ENCODE data around the gene MAPT.

The MAPT gene

GRCh38 chr17:45871718-45872117, 22.6 kb upstream of the MAPT start:
- 69% methylated on average over 5 of the region's 5 CpGs for WGBS
- no peak overlapping the region for H3K9ac ChIP-seq (ENCODE audit: low read length)
- DNase-seq = no peak

DNA sequence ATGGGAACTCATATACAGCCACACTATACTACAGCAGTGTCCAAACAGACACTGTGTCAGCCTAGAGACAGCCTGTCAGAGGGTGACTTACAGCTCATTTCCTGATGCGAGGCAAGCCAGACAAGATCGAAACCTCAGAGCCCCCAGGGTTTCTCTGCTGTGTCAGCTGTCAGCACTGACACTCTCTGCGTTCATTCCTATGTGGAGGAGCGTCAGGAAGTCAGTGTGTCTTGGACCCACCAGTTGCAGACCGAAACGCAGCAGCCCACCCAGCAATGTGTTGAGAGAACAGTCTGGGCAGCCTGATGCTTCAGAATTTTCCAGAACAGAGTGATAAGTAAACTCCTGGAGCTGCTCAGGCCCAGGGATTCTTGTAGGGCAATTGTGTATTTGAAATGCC, 20.6 kb upstream of the MAPT start:
- no peak overlapping the region for H4K8ac ChIP-seq (ENCODE audit: low read length)
- peak overlapping the region in 1 of 2 experiments; percentile 21 for H2BK12ac ChIP-seq (ENCODE audit: low read length in 2 of 2)
- no peaks in the 10 kb centered on the region for H3K4me1 ChIP-seq (ENCODE audit: control insufficient read depth, insufficient read depth, low read depth, low read length)
- H2AFZ ChIP-seq (ENCODE audit: low read depth, low read length) = peak overlapping the region; percentile 18
- H3K9ac ChIP-seq (ENCODE audit: low read length) = no peak overlapping the region
- no peak overlapping the region for H3K4me2 ChIP-seq (ENCODE audit: low read length, poor library complexity, severe bottlenecking)
- H2BK15ac ChIP-seq (ENCODE audit: low read depth, poor library complexity, severe bottlenecking) = no peak overlapping the region
- no peaks in the 10 kb centered on the region for H3K79me1 ChIP-seq (replicated peaks; ENCODE audit: low read length, poor library complexity, severe bottlenecking)
- H3K14ac ChIP-seq (ENCODE audit: low read length in 2 of 2) = no peak overlapping the region
- H3K23ac ChIP-seq (ENCODE audit: low read length in 2 of 2) = no peak overlapping the region
- DNase-seq = peak; percentile 36
- H2BK120ac ChIP-seq (ENCODE audit: low read depth, low read length) = no peak overlapping the region
- H3K9me3 ChIP-seq (ENCODE audit: control insufficient read depth, low read length) = peaks cover 7% of the 10 kb centered on the region
- H3K4me3 ChIP-seq (ENCODE audit: insufficient read depth in 1 of 2, low read depth in 1 of 2, low read length in 2 of 2) = no peak overlapping the region
- H3K18ac ChIP-seq (ENCODE audit: low read depth in 1 of 2, low read length in 2 of 2) = no peak overlapping the region
- H3K36me3 ChIP-seq (ENCODE audit: control insufficient read depth in 1 of 2, insufficient read depth in 2 of 2, low read depth in 1 of 2, low read length in 2 of 2) = no peaks in the 10 kb centered on the region
- no peak overlapping the region for H3K27ac ChIP-seq (ENCODE audit: low read length, poor library complexity, severe bottlenecking)
- no peak overlapping the region for H4K91ac ChIP-seq (ENCODE audit: low read length)
- H2AK5ac ChIP-seq (ENCODE audit: low read length, severe bottlenecking) = no peak overlapping the region
- H3K4ac ChIP-seq (ENCODE audit: low read depth in 1 of 2, low read length in 2 of 2) = no peak overlapping the region
- H3K27me3 ChIP-seq (ENCODE audit: control insufficient read depth in 1 of 2, insufficient read depth in 1 of 2, low read length in 2 of 2) = peaks cover 38 to 59% of the 10 kb centered on the region in 2 experiments
- H2BK5ac ChIP-seq (ENCODE audit: low read depth, low read length, poor library complexity, severe bottlenecking) = peak overlapping the region; percentile 46
- WGBS = 4% methylated on average over 6 of the region's 6 CpGs

More at GRCh38 chr17:45871718-45872117, 22.6 kb upstream of the MAPT start:
- H3K27me3 ChIP-seq (ENCODE audit: control insufficient read depth in 1 of 2, insufficient read depth in 1 of 2, low read length in 2 of 2) = peaks cover 35 to 50% of the 10 kb centered on the region in 2 experiments
- H3K18ac ChIP-seq (ENCODE audit: low read depth in 1 of 2, low read length in 2 of 2) = no peak overlapping the region
- H3K23ac ChIP-seq (ENCODE audit: low read length in 2 of 2) = no peak overlapping the region
- H2BK5ac ChIP-seq (ENCODE audit: low read depth, low read length, poor library complexity, severe bottlenecking) = no peak overlapping the region
- H3K4me2 ChIP-seq (ENCODE audit: low read length, poor library complexity, severe bottlenecking) = no peak overlapping the region
- no peak overlapping the region for H4K91ac ChIP-seq (ENCODE audit: low read length)
- no peak overlapping the region for H3K27ac ChIP-seq (ENCODE audit: low read length, poor library complexity, severe bottlenecking)
- no peak overlapping the region for H2AFZ ChIP-seq (ENCODE audit: low read depth, low read length)
- no peaks in the 10 kb centered on the region for H3K79me1 ChIP-seq (replicated peaks; ENCODE audit: low read length, poor library complexity, severe bottlenecking)
- H2BK15ac ChIP-seq (ENCODE audit: low read depth, poor library complexity, severe bottlenecking) = no peak overlapping the region
- H2AK5ac ChIP-seq (ENCODE audit: low read length, severe bottlenecking) = no peak overlapping the region
- H3K4me3 ChIP-seq (ENCODE audit: insufficient read depth in 1 of 2, low read depth in 1 of 2, low read length in 2 of 2) = no peak overlapping the region
- no peaks in the 10 kb centered on the region for H3K36me3 ChIP-seq (ENCODE audit: control insufficient read depth in 1 of 2, insufficient read depth in 2 of 2, low read depth in 1 of 2, low read length in 2 of 2)
- no peaks in the 10 kb centered on the region for H3K9me3 ChIP-seq (ENCODE audit: control insufficient read depth, low read length)
- H2BK12ac ChIP-seq (ENCODE audit: low read length in 2 of 2) = no peak overlapping the region
- no peaks in the 10 kb centered on the region for H3K4me1 ChIP-seq (ENCODE audit: control insufficient read depth, insufficient read depth, low read depth, low read length)
- no peak overlapping the region for H4K8ac ChIP-seq (ENCODE audit: low read length)
- no peak overlapping the region for H3K4ac ChIP-seq (ENCODE audit: low read depth in 1 of 2, low read length in 2 of 2)
- no peak overlapping the region for H3K14ac ChIP-seq (ENCODE audit: low read length in 2 of 2)
- no peak overlapping the region for H2BK120ac ChIP-seq (ENCODE audit: low read depth, low read length)

GRCh38 chr17:45874151-45874550, 20.2 kb upstream of the MAPT start:
- H3K4me3 ChIP-seq (ENCODE audit: insufficient read depth in 1 of 2, low read depth in 1 of 2, low read length in 2 of 2) = no peak overlapping the region
- H3K9ac ChIP-seq (ENCODE audit: low read length) = no peak overlapping the region
- no peak overlapping the region for H4K91ac ChIP-seq (ENCODE audit: low read length)
- no peaks in the 10 kb centered on the region for H3K36me3 ChIP-seq (ENCODE audit: control insufficient read depth in 1 of 2, insufficient read depth in 2 of 2, low read depth in 1 of 2, low read length in 2 of 2)
- no peaks in the 10 kb centered on the region for H3K4me1 ChIP-seq (ENCODE audit: control insufficient read depth, insufficient read depth, low read depth, low read length)
- no peak overlapping the region for H3K4ac ChIP-seq (ENCODE audit: low read depth in 1 of 2, low read length in 2 of 2)
- no peak overlapping the region for H3K4me2 ChIP-seq (ENCODE audit: low read length, poor library complexity, severe bottlenecking)
- H3K79me1 ChIP-seq (replicated peaks; ENCODE audit: low read length, poor library complexity, severe bottlenecking) = no peaks in the 10 kb centered on the region
- H2BK15ac ChIP-seq (ENCODE audit: low read depth, poor library complexity, severe bottlenecking) = no peak overlapping the region
- no peak overlapping the region for H2AFZ ChIP-seq (ENCODE audit: low read depth, low read length)
- no peak overlapping the region for H3K27ac ChIP-seq (ENCODE audit: low read length, poor library complexity, severe bottlenecking)
- peaks cover 7% of the 10 kb centered on the region for H3K9me3 ChIP-seq (ENCODE audit: control insufficient read depth, low read length)
- no peak overlapping the region for H2BK5ac ChIP-seq (ENCODE audit: low read depth, low read length, poor library complexity, severe bottlenecking)
- no peak overlapping the region for H3K14ac ChIP-seq (ENCODE audit: low read length in 2 of 2)
- no peak overlapping the region for H2BK12ac ChIP-seq (ENCODE audit: low read length in 2 of 2)
- no peak overlapping the region for H3K18ac ChIP-seq (ENCODE audit: low read depth in 1 of 2, low read length in 2 of 2)
- H2AK5ac ChIP-seq (ENCODE audit: low read length, severe bottlenecking) = no peak overlapping the region
- WGBS = 61% methylated on average over 3 of the region's 3 CpGs
- H3K23ac ChIP-seq (ENCODE audit: low read length in 2 of 2) = no peak overlapping the region
- peaks cover 38 to 59% of the 10 kb centered on the region in 2 experiments for H3K27me3 ChIP-seq (ENCODE audit: control insufficient read depth in 1 of 2, insufficient read depth in 1 of 2, low read length in 2 of 2)
- DNase-seq = no peak
- no peak overlapping the region for H4K8ac ChIP-seq (ENCODE audit: low read length)
- H2BK120ac ChIP-seq (ENCODE audit: low read depth, low read length) = no peak overlapping the region

DNA sequence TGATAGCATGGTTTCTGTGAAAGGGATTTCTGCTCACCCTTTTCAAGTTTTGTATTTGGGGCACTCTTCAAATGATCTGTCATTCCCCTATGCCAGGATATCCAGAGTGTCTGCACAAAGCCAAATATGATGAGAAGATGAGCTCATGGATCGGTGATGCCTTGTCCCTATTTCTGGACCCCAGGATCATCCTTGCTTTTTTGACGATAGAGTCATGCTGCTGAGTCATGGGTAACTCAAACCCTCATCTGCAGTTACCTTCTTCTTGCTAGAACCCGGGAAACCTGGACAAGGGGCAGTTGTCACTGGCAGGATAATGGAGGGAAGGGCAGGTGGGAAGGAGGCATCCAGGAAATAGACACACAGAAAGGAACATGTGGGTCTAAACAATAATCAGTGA, 17.8 kb upstream of the MAPT start:
- DNase-seq = no peak
- WGBS = 78% methylated on average over 3 of the region's 3 CpGs

More for the DNA sequence above, 17.8 kb upstream of the MAPT start:
- no peaks in the 10 kb centered on the region for H3K79me1 ChIP-seq (replicated peaks; ENCODE audit: low read length, poor library complexity, severe bottlenecking)
- no peak overlapping the region for H3K27ac ChIP-seq (ENCODE audit: low read length, poor library complexity, severe bottlenecking)
- H3K4ac ChIP-seq (ENCODE audit: low read depth in 1 of 2, low read length in 2 of 2) = no peak overlapping the region
- no peak overlapping the region for H3K14ac ChIP-seq (ENCODE audit: low read length in 2 of 2)
- H3K23ac ChIP-seq (ENCODE audit: low read length in 2 of 2) = no peak overlapping the region
- H3K4me2 ChIP-seq (ENCODE audit: low read length, poor library complexity, severe bottlenecking) = no peak overlapping the region
- H3K4me3 ChIP-seq (ENCODE audit: insufficient read depth in 1 of 2, low read depth in 1 of 2, low read length in 2 of 2) = no peak overlapping the region
- H3K9ac ChIP-seq (ENCODE audit: low read length) = no peak overlapping the region
- peaks cover 36 to 54% of the 10 kb centered on the region in 2 experiments for H3K27me3 ChIP-seq (ENCODE audit: control insufficient read depth in 1 of 2, insufficient read depth in 1 of 2, low read length in 2 of 2)
- no peaks in the 10 kb centered on the region for H3K36me3 ChIP-seq (ENCODE audit: control insufficient read depth in 1 of 2, insufficient read depth in 2 of 2, low read depth in 1 of 2, low read length in 2 of 2)
- no peaks in the 10 kb centered on the region for H3K4me1 ChIP-seq (ENCODE audit: control insufficient read depth, insufficient read depth, low read depth, low read length)
- no peak overlapping the region for H2BK120ac ChIP-seq (ENCODE audit: low read depth, low read length)
- no peak overlapping the region for H2AFZ ChIP-seq (ENCODE audit: low read depth, low read length)
- H3K9me3 ChIP-seq (ENCODE audit: control insufficient read depth, low read length) = peaks cover 7% of the 10 kb centered on the region
- H2AK5ac ChIP-seq (ENCODE audit: low read length, severe bottlenecking) = no peak overlapping the region
- no peak overlapping the region for H3K18ac ChIP-seq (ENCODE audit: low read depth in 1 of 2, low read length in 2 of 2)
- no peak overlapping the region for H2BK12ac ChIP-seq (ENCODE audit: low read length in 2 of 2)
- H2BK5ac ChIP-seq (ENCODE audit: low read depth, low read length, poor library complexity, severe bottlenecking) = no peak overlapping the region
- no peak overlapping the region for H4K8ac ChIP-seq (ENCODE audit: low read length)
- no peak overlapping the region for H2BK15ac ChIP-seq (ENCODE audit: low read depth, poor library complexity, severe bottlenecking)
- no peak overlapping the region for H4K91ac ChIP-seq (ENCODE audit: low read length)
